Measurements from ENCODE around the gene DCLK2.

DCLK2 gene

GRCh38 chr4:150236626-150237025 is 158.4 kb downstream of the DCLK2 start:
- H3K27ac ChIP-seq (ENCODE audit: low read length, poor library complexity, severe bottlenecking), result peak overlapping the region; percentile 98
- no peak overlapping the region for H3K18ac ChIP-seq (ENCODE audit: low read depth in 1 of 2, low read length in 2 of 2)
- peak overlapping the region in 1 of 2 experiments; percentile 43 for H3K4ac ChIP-seq (ENCODE audit: low read depth in 1 of 2, low read length in 2 of 2)
- H4K8ac ChIP-seq (ENCODE audit: low read length), result no peak overlapping the region
- no peak overlapping the region for H3K23ac ChIP-seq (ENCODE audit: low read length in 2 of 2)
- no peak overlapping the region for H2BK12ac ChIP-seq (ENCODE audit: low read length in 2 of 2)
- H2AK5ac ChIP-seq (ENCODE audit: low read length, severe bottlenecking), result peak overlapping the region; percentile 81
- peak overlapping the region in 1 of 2 experiments; percentile 12 for H3K4me3 ChIP-seq (ENCODE audit: insufficient read depth in 1 of 2, low read depth in 1 of 2, low read length in 2 of 2)
- peak overlapping the region; percentile 82 for H3K9ac ChIP-seq (ENCODE audit: low read length)
- no peaks in the 10 kb centered on the region for H3K9me3 ChIP-seq (ENCODE audit: control insufficient read depth, low read length)
- peak; percentile 61 for DNase-seq
- H3K4me1 ChIP-seq (ENCODE audit: control insufficient read depth, insufficient read depth, low read depth, low read length), result peaks cover 16% of the 10 kb centered on the region
- H3K4me2 ChIP-seq (ENCODE audit: low read length, poor library complexity, severe bottlenecking), result no peak overlapping the region
- H3K79me1 ChIP-seq (replicated peaks; ENCODE audit: low read length, poor library complexity, severe bottlenecking), result peaks cover 1% of the 10 kb centered on the region
- H3K14ac ChIP-seq (ENCODE audit: low read length in 2 of 2), result no peak overlapping the region
- peak overlapping the region; percentile 67 for H2BK120ac ChIP-seq (ENCODE audit: low read depth, low read length)
- H4K91ac ChIP-seq (ENCODE audit: low read length), result no peak overlapping the region
- H3K27me3 ChIP-seq (ENCODE audit: control insufficient read depth in 1 of 2, insufficient read depth in 1 of 2, low read length in 2 of 2), result no peaks in the 10 kb centered on the region
- no peak overlapping the region for H2BK15ac ChIP-seq (ENCODE audit: low read depth, poor library complexity, severe bottlenecking)
- H3K36me3 ChIP-seq (ENCODE audit: control insufficient read depth in 1 of 2, insufficient read depth in 2 of 2, low read depth in 1 of 2, low read length in 2 of 2), result peaks cover 0 to 2% of the 10 kb centered on the region in 2 experiments
- H2AFZ ChIP-seq (ENCODE audit: low read depth, low read length), result no peak overlapping the region
- H2BK5ac ChIP-seq (ENCODE audit: low read depth, low read length, poor library complexity, severe bottlenecking), result peak overlapping the region; percentile 61

DNA sequence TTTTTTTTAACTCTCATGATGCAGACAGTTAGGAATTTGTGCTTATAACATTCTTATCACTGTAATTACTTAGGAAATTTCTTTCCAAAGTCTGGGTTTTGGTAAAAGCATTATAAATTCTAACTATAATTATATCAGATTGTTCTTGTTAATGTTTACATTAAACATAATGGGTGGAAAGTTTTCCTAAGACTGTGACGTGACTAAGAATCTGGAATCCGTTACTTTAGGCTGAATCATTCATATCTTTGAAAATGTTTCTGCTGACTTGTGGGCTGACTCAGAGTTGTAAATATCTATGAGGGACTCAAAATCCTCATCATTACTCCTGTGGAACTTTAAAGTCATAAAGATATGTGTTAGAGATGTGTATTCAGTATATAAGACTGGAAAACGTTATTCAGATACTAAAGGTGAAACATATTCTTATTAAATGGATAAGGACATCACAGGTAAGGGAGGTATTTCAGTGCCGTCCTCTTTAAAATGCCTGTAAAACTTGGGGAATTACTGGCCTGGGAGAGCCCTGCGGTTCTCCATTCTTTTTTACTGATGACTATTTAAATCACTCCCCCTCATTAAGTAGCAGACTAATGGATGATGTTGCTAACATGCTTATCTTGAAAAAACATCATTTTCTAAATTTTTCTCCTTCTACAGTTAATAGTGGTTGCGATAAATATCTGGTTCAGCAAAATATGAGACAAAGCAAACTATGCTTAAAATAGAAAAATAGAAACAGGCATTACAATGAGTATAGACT is 159.0 kb downstream of the DCLK2 start:
- Histone ChIP-seq H3K4ac (ENCODE audit: low read depth in 1 of 2, low read length in 2 of 2) (no peak overlapping the region), H2BK5ac (ENCODE audit: low read depth, low read length, poor library complexity, severe bottlenecking) (no peak overlapping the region), H3K18ac (ENCODE audit: low read depth in 1 of 2, low read length in 2 of 2) (no peak overlapping the region), H3K4me3 (ENCODE audit: insufficient read depth in 1 of 2, low read depth in 1 of 2, low read length in 2 of 2) (peak overlapping the region in 1 of 2 experiments; percentile 16), H3K4me2 (ENCODE audit: low read length, poor library complexity, severe bottlenecking) (peak overlapping the region; percentile 61), H3K9ac (ENCODE audit: low read length) (peak overlapping the region; percentile 82), H4K8ac (ENCODE audit: low read length) (no peak overlapping the region), H4K91ac (ENCODE audit: low read length) (no peak overlapping the region), H2AK5ac (ENCODE audit: low read length, severe bottlenecking) (no peak overlapping the region), H3K9me3 (ENCODE audit: control insufficient read depth, low read length) (no peaks in the 10 kb centered on the region), H2BK120ac (ENCODE audit: low read depth, low read length) (no peak overlapping the region), H3K14ac (ENCODE audit: low read length in 2 of 2) (no peak overlapping the region), H3K36me3 (ENCODE audit: control insufficient read depth in 1 of 2, insufficient read depth in 2 of 2, low read depth in 1 of 2, low read length in 2 of 2) (peaks cover 0 to 2% of the 10 kb centered on the region in 2 experiments), H2BK15ac (ENCODE audit: low read depth, poor library complexity, severe bottlenecking) (no peak overlapping the region), H3K79me1 (replicated peaks; ENCODE audit: low read length, poor library complexity, severe bottlenecking) (peaks cover 1% of the 10 kb centered on the region), H2BK12ac (ENCODE audit: low read length in 2 of 2) (no peak overlapping the region), H3K27me3 (ENCODE audit: control insufficient read depth in 1 of 2, insufficient read depth in 1 of 2, low read length in 2 of 2) (no peaks in the 10 kb centered on the region), H2AFZ (ENCODE audit: low read depth, low read length) (no peak overlapping the region), H3K27ac (ENCODE audit: low read length, poor library complexity, severe bottlenecking) (peak overlapping the region; percentile 92), H3K4me1 (ENCODE audit: control insufficient read depth, insufficient read depth, low read depth, low read length) (peaks cover 16% of the 10 kb centered on the region), H3K23ac (ENCODE audit: low read length in 2 of 2) (no peak overlapping the region)
- peak; percentile 97 for DNase-seq
- 0% methylated on average over 2 of the region's 6 CpGs for WGBS

- no peak for DNase-seq
- no peak overlapping the region for H4K91ac ChIP-seq (ENCODE audit: low read length)
- no peak overlapping the region for H2BK5ac ChIP-seq (ENCODE audit: low read depth, low read length, poor library complexity, severe bottlenecking)
- H2BK120ac ChIP-seq (ENCODE audit: low read depth, low read length), result no peak overlapping the region
- H3K23ac ChIP-seq (ENCODE audit: low read length in 2 of 2), result no peak overlapping the region
- H3K4me2 ChIP-seq (ENCODE audit: low read length, poor library complexity, severe bottlenecking), result no peak overlapping the region
- H4K8ac ChIP-seq (ENCODE audit: low read length), result no peak overlapping the region
- H2BK12ac ChIP-seq (ENCODE audit: low read length in 2 of 2), result peak overlapping the region in 1 of 2 experiments; percentile 49
- H3K4me3 ChIP-seq (ENCODE audit: insufficient read depth in 1 of 2, low read depth in 1 of 2, low read length in 2 of 2), result no peak overlapping the region
- H3K4me1 ChIP-seq (ENCODE audit: control insufficient read depth, insufficient read depth, low read depth, low read length), result peaks cover 20% of the 10 kb centered on the region
- peak overlapping the region; percentile 58 for H3K27ac ChIP-seq (ENCODE audit: low read length, poor library complexity, severe bottlenecking)
- H2AFZ ChIP-seq (ENCODE audit: low read depth, low read length), result no peak overlapping the region
- no peaks in the 10 kb centered on the region for H3K9me3 ChIP-seq (ENCODE audit: control insufficient read depth, low read length)
- H3K9ac ChIP-seq (ENCODE audit: low read length), result no peak overlapping the region
- no peak overlapping the region for H3K4ac ChIP-seq (ENCODE audit: low read depth in 1 of 2, low read length in 2 of 2)
- H3K36me3 ChIP-seq (ENCODE audit: control insufficient read depth in 1 of 2, insufficient read depth in 2 of 2, low read depth in 1 of 2, low read length in 2 of 2), result peaks cover 0 to 2% of the 10 kb centered on the region in 2 experiments
- H2BK15ac ChIP-seq (ENCODE audit: low read depth, poor library complexity, severe bottlenecking), result no peak overlapping the region
- WGBS, result 90% methylated on average over 1 of the region's 1 CpG
- no peak overlapping the region for H3K14ac ChIP-seq (ENCODE audit: low read length in 2 of 2)
- H3K79me1 ChIP-seq (replicated peaks; ENCODE audit: low read length, poor library complexity, severe bottlenecking), result peaks cover 1% of the 10 kb centered on the region
- H2AK5ac ChIP-seq (ENCODE audit: low read length, severe bottlenecking), result peak overlapping the region; percentile 88
- H3K27me3 ChIP-seq (ENCODE audit: control insufficient read depth in 1 of 2, insufficient read depth in 1 of 2, low read length in 2 of 2), result no peaks in the 10 kb centered on the region
- peak overlapping the region in 1 of 2 experiments; percentile 59 for H3K18ac ChIP-seq (ENCODE audit: low read depth in 1 of 2, low read length in 2 of 2)
Observed at GRCh38 chr4:150238591-150238990, 160.3 kb downstream of the DCLK2 start.

- Histone ChIP-seq H3K4me1 (ENCODE audit: control insufficient read depth, insufficient read depth, low read depth, low read length) (peaks cover 20% of the 10 kb centered on the region), H2AFZ (ENCODE audit: low read depth, low read length) (no peak overlapping the region), H3K4me2 (ENCODE audit: low read length, poor library complexity, severe bottlenecking) (no peak overlapping the region), H3K9ac (ENCODE audit: low read length) (no peak overlapping the region), H3K14ac (ENCODE audit: low read length in 2 of 2) (no peak overlapping the region), H3K27me3 (ENCODE audit: control insufficient read depth in 1 of 2, insufficient read depth in 1 of 2, low read length in 2 of 2) (no peaks in the 10 kb centered on the region), H3K79me1 (replicated peaks; ENCODE audit: low read length, poor library complexity, severe bottlenecking) (peaks cover 1% of the 10 kb centered on the region), H2BK5ac (ENCODE audit: low read depth, low read length, poor library complexity, severe bottlenecking) (no peak overlapping the region), H3K23ac (ENCODE audit: low read length in 2 of 2) (no peak overlapping the region), H2BK15ac (ENCODE audit: low read depth, poor library complexity, severe bottlenecking) (no peak overlapping the region), H2BK12ac (ENCODE audit: low read length in 2 of 2) (peak overlapping the region; percentile 21 to 53), H2AK5ac (ENCODE audit: low read length, severe bottlenecking) (peak overlapping the region; percentile 64), H3K4me3 (ENCODE audit: insufficient read depth in 1 of 2, low read depth in 1 of 2, low read length in 2 of 2) (no peak overlapping the region), H3K9me3 (ENCODE audit: control insufficient read depth, low read length) (no peaks in the 10 kb centered on the region), H3K36me3 (ENCODE audit: control insufficient read depth in 1 of 2, insufficient read depth in 2 of 2, low read depth in 1 of 2, low read length in 2 of 2) (no peaks in the 10 kb centered on the region), H4K8ac (ENCODE audit: low read length) (no peak overlapping the region), H3K27ac (ENCODE audit: low read length, poor library complexity, severe bottlenecking) (no peak overlapping the region), H3K18ac (ENCODE audit: low read depth in 1 of 2, low read length in 2 of 2) (peak overlapping the region; percentile 40 to 82), H2BK120ac (ENCODE audit: low read depth, low read length) (no peak overlapping the region), H3K4ac (ENCODE audit: low read depth in 1 of 2, low read length in 2 of 2) (peak overlapping the region in 1 of 2 experiments; percentile 91), H4K91ac (ENCODE audit: low read length) (no peak overlapping the region)
- DNase-seq, result no peak
Observed at GRCh38 chr4:150240011-150240410, 161.8 kb downstream of the DCLK2 start.
